OCI-LY1 (cell line): ENCODE results near the gene ZNF726.

Experiments used
- H2AFZ ChIP-seq: fragments of 200-600 bp; sonication (generic), shearing (Covaris generic); 2 replicates; pipeline ENCODE4 v1.6.0; 2014; ENCODE audit warnings: antibody characterized with exemption, mild to moderate bottlenecking, low read length
- H3F3A ChIP-seq: fragments of 200-600 bp; sonication (generic), shearing (Covaris generic); 2 replicates; pipeline ENCODE4 v1.6.0; 2014; ENCODE audit warnings: mild to moderate bottlenecking, antibody characterized with exemption, low read length, moderate library complexity; ENCODE audit not compliant: insufficient read depth
- H3K27ac ChIP-seq: fragments of 200-600 bp; sonication (generic); 2 replicates; pipeline ENCODE4 v1.5.1; 2014; ENCODE audit warnings: low read length, mixed run types, mild to moderate bottlenecking, low read depth; ENCODE audit not compliant: poor library complexity, severe bottlenecking
- H3K27me3 ChIP-seq: fragments of 200-600 bp; sonication (generic); 2 replicates; pipeline ENCODE4 v1.6.0; 2014; ENCODE audit warnings: antibody characterized with exemption, mild to moderate bottlenecking, low read length, moderate library complexity; ENCODE audit not compliant: insufficient read depth
- H3K36me3 ChIP-seq: fragments of 200-600 bp; sonication (generic); 2 replicates; pipeline ENCODE4 v1.6.1; 2014; ENCODE audit warnings: mild to moderate bottlenecking, antibody characterized with exemption, low read length, moderate library complexity, mixed read lengths; ENCODE audit not compliant: insufficient read depth
- H3K4me1 ChIP-seq: fragments of 200-600 bp; sonication (generic); 2 replicates; pipeline ENCODE4 v1.5.1; 2014; ENCODE audit warnings: mild to moderate bottlenecking, low read length, moderate library complexity; ENCODE audit not compliant: insufficient read depth, severe bottlenecking
- H3K4me2 ChIP-seq: fragments of 200-600 bp; sonication (generic), shearing (Covaris generic); 2 replicates; pipeline ENCODE4 v1.6.1; 2014; ENCODE audit warnings: low read length
- H3K4me3 ChIP-seq: fragments of 200-600 bp; sonication (generic); 2 replicates; pipeline ENCODE4 v1.5.1; 2014; ENCODE audit warnings: low read length, low read depth, mild to moderate bottlenecking, mixed read lengths; ENCODE audit not compliant: poor library complexity, severe bottlenecking
- H3K79me2 ChIP-seq: fragments of 200-600 bp; shearing (Covaris generic); 2 replicates; pipeline ENCODE4 v1.6.1; 2016; ENCODE audit warnings: mixed run types, low read length, mixed read lengths; ENCODE audit not compliant: insufficient read depth
- H3K9ac ChIP-seq: fragments of 200-600 bp; sonication (generic), shearing (Covaris generic); 2 replicates; pipeline ENCODE4 v1.6.1; 2014; ENCODE audit warnings: mild to moderate bottlenecking, low read length, mixed read lengths
- H3K9me2 ChIP-seq: fragments of 200-600 bp; sonication (generic), shearing (Covaris generic); 2 replicates; pipeline ENCODE4 v1.6.1; 2014; ENCODE audit warnings: low read depth, mild to moderate bottlenecking, low read length, mixed read lengths
- H3K9me3 ChIP-seq: fragments of 200-600 bp; shearing (Covaris generic); 2 replicates; pipeline ENCODE4 v1.6.1; 2014; ENCODE audit warnings: low read length, mixed read lengths
- H4K20me1 ChIP-seq: fragments of 200-600 bp; sonication (generic), shearing (Covaris generic); 2 replicates; pipeline ENCODE4 v1.6.0; 2016; ENCODE audit warnings: mild to moderate bottlenecking, low read length; ENCODE audit not compliant: insufficient read depth
- EZH2 ChIP-seq: fragments of 200-600 bp; sonication (generic), shearing (Covaris generic); IDR thresholded peaks from 2 replicates; pipeline ENCODE4 v1.8.0; 2017; ENCODE audit warnings: borderline replicate concordance, mixed run types, mild to moderate bottlenecking, antibody characterized with exemption, low read length, moderate library complexity, mixed read lengths
- TF ChIP-seq, protein P1 (sequence below): fragments of 200-600 bp; sonication (generic), shearing (Covaris generic); IDR thresholded peaks from 2 replicates; pipeline ENCODE4 v1.5.1; 2017; ENCODE audit warnings: mild to moderate bottlenecking, antibody characterized with exemption, low read length, moderate library complexity, mixed read lengths

The ZNF726 gene

DNA sequence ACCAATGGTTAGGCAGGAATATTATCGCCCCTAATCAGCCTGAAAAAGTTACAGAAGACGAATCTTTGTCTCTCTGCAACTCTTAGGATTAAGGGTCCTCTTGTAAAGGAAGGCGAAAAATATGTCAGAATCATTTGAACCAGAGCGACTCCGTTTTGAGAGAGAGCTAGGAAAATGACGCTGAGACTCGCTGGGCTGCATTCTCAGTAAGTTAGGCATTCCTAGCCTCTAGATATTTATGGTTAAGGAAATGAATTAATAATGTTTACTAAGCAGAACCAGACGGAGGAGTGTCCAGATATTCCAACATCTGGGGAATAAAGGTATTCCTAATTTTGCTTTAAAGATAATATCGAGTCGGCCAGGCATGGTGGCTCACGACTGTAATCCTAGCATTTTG lies 755 bp upstream of the ZNF726 start:
- no peaks in the 10 kb centered on the region for H3K27me3 ChIP-seq
- H3K4me2 ChIP-seq: no peak overlapping the region; the same call in 1 of the 2 replicates
- H3K79me2 ChIP-seq: peaks cover 20% of the 10 kb centered on the region; the same call in 1 of the 2 replicates
- H3K9ac ChIP-seq: no peak overlapping the region
- peaks cover 16% of the 10 kb centered on the region for H3K9me3 ChIP-seq
- peaks cover 10% of the 10 kb centered on the region for H3K4me1 ChIP-seq
- H3F3A ChIP-seq: no peaks in the 10 kb centered on the region
- H3K36me3 ChIP-seq: peaks cover 41% of the 10 kb centered on the region
- no peaks in the 10 kb centered on the region for H4K20me1 ChIP-seq
- peak overlapping the region; percentile 80 for H3K4me3 ChIP-seq
- H3K9me2 ChIP-seq: no peaks in the 10 kb centered on the region
- H2AFZ ChIP-seq: peak overlapping the region; percentile 65; the same call in 1 of the 2 replicates
- no peak for TF ChIP-seq EZH2
- TF ChIP-seq, protein P1, sequence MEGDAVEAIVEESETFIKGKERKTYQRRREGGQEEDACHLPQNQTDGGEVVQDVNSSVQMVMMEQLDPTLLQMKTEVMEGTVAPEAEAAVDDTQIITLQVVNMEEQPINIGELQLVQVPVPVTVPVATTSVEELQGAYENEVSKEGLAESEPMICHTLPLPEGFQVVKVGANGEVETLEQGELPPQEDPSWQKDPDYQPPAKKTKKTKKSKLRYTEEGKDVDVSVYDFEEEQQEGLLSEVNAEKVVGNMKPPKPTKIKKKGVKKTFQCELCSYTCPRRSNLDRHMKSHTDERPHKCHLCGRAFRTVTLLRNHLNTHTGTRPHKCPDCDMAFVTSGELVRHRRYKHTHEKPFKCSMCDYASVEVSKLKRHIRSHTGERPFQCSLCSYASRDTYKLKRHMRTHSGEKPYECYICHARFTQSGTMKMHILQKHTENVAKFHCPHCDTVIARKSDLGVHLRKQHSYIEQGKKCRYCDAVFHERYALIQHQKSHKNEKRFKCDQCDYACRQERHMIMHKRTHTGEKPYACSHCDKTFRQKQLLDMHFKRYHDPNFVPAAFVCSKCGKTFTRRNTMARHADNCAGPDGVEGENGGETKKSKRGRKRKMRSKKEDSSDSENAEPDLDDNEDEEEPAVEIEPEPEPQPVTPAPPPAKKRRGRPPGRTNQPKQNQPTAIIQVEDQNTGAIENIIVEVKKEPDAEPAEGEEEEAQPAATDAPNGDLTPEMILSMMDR: no peak
- no peak overlapping the region for H3K27ac ChIP-seq

DNA sequence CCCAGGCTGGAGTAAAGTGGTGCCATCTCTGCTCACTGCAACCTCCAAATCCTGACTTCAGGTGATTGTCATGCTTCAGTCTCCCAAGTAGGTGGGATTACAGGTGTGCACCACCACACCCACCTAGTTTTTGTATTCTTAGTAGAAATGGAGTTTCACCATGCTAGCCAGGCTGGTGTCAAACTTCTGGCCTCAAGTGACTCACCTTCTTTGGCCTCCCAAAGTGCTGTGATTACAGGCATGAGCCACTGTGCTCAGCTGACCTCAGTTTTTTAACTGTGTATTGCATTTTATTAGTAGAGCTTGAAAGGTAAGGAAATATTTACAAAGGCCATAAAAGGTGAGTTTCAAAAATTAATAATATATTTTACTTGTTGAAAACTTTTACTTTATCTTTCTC lies 2.3 kb downstream of the ZNF726 start:
- H3F3A ChIP-seq: no peaks in the 10 kb centered on the region
- no peak overlapping the region for H3K4me2 ChIP-seq
- no peaks in the 10 kb centered on the region for H4K20me1 ChIP-seq
- peaks cover 20% of the 10 kb centered on the region; the same call in 1 of the 2 replicates for H3K79me2 ChIP-seq
- H3K9ac ChIP-seq: no peak overlapping the region
- H3K9me3 ChIP-seq: peaks cover 16% of the 10 kb centered on the region
- no peak overlapping the region for H2AFZ ChIP-seq
- no peaks in the 10 kb centered on the region for H3K27me3 ChIP-seq
- H3K27ac ChIP-seq: no peak overlapping the region
- peaks cover 72% of the 10 kb centered on the region for H3K36me3 ChIP-seq
- H3K9me2 ChIP-seq: no peaks in the 10 kb centered on the region
- H3K4me3 ChIP-seq: no peak overlapping the region
- TF ChIP-seq, protein P1: no peak
- TF ChIP-seq EZH2: no peak
- peaks cover 10% of the 10 kb centered on the region for H3K4me1 ChIP-seq

DNA sequence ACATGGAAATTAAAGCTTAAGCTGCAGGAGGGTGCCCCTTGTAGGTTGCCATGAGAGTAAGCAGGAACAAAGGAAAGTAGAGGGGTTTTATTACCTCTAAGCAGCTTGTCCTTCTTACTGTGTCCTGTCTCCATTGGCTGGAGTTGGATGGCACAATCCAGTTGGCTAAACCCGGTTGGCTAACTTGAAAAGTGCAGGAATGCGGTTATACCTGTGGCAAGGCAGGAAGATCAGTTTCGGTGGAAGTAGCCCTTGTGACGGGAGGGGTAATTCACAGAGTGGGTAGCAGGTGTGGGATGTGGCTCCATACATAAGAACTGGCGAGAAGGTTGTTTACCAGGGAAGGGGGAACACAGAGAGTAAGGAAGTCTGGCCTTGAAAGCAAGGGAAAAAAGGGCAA lies 3.2 kb downstream of the ZNF726 start:
- Histone ChIP-seq H3K27me3 (no peaks in the 10 kb centered on the region), H3K9me2 (no peaks in the 10 kb centered on the region), H3K9ac (no peak overlapping the region), H3K36me3 (peaks cover 80% of the 10 kb centered on the region), H3K4me3 (no peak overlapping the region), H4K20me1 (no peaks in the 10 kb centered on the region), H3K9me3 (peaks cover 16% of the 10 kb centered on the region), H3K27ac (no peak overlapping the region), H3K79me2 (peaks cover 20% of the 10 kb centered on the region; the same call in 1 of the 2 replicates), H2AFZ (no peak overlapping the region), H3K4me1 (peaks cover 10% of the 10 kb centered on the region), H3F3A (no peaks in the 10 kb centered on the region), H3K4me2 (no peak overlapping the region)
- TF ChIP-seq EZH2: no peak

DNA sequence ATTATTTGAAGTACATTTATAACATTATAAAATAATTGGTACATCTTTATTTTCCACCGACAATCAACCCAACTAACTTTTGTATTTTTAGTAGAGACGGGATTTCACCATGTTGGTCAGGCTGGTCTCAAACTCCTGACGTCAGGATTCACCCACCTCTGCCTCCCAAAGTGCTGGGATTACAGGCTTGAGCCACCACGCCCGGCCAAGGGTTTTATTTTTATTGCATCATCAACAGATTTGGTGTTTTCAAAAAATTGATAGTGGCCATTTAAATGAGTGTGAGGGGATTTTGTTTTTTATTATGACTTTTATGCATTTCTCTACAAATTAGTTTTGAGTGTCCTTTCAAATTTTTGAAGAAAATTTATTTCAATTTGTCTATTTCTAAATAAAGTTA lies 10.6 kb downstream of the ZNF726 start:
- peaks cover 80% of the 10 kb centered on the region for H3K36me3 ChIP-seq
- H3K4me1 ChIP-seq: no peaks in the 10 kb centered on the region
- H3K79me2 ChIP-seq: no peaks in the 10 kb centered on the region
- no peaks in the 10 kb centered on the region for H4K20me1 ChIP-seq
- H3F3A ChIP-seq: no peaks in the 10 kb centered on the region
- H3K4me2 ChIP-seq: no peak overlapping the region
- no peak for TF ChIP-seq EZH2
- TF ChIP-seq, protein P1: no peak
- no peaks in the 10 kb centered on the region for H3K9me2 ChIP-seq
- H3K27ac ChIP-seq: no peak overlapping the region
- peaks cover 6% of the 10 kb centered on the region; the same call in 1 of the 2 replicates for H3K9me3 ChIP-seq
- H2AFZ ChIP-seq: no peak overlapping the region
- no peak overlapping the region for H3K4me3 ChIP-seq
- no peak overlapping the region for H3K9ac ChIP-seq
- H3K27me3 ChIP-seq: no peaks in the 10 kb centered on the region
